GM12874 (cell line): ENCODE results near the gene FBXO44.

ENCODE experiments used
- TF ChIP-seq, protein P1 (sequence below): IDR thresholded peaks from 2 replicates; pipeline ENCODE4 v1.5.1; 2011; ENCODE audit warnings: low read depth, mild to moderate bottlenecking, control low read depth, low read length, moderate library complexity; ENCODE audit not compliant: insufficient read depth

Gene FBXO44

DNA sequence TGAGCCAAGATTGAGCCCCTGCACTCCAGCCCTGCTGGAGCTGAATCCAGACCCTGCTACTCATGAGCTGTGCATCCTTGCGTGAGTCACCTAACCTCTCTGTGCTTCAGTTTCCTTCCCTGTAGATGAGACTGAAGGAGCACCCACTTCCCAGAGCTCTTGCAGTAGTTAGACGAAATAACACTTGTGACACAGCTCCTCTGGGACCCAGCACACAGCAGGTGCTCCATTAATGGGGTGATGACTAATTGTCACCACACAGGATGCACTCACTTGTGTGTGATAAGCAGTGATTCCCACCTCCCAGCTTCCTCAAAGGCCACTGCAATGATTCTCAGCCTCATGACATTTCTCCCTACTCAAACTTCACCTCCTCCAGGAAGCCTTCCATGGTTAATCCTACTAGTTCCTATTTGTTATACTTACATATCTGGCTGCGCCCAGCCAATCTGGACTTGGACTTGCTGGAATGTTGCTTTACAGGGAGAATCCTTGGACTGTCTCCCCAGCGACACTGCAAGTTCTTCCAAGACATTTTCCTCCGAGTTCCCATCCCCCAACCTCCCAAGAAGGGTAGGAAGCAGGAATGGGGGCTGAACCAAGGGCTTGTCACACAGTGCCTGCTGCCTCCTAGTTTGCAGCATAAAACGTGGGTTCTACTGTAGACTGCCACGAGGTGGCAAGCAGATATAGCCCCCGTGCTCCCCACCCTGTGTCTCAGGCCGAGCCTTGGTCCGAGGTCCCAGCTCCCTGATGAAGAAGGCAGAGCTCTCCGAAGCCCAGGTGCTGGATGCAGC lies 54.1 kb downstream of the FBXO44 start:
- TF ChIP-seq, protein P1, sequence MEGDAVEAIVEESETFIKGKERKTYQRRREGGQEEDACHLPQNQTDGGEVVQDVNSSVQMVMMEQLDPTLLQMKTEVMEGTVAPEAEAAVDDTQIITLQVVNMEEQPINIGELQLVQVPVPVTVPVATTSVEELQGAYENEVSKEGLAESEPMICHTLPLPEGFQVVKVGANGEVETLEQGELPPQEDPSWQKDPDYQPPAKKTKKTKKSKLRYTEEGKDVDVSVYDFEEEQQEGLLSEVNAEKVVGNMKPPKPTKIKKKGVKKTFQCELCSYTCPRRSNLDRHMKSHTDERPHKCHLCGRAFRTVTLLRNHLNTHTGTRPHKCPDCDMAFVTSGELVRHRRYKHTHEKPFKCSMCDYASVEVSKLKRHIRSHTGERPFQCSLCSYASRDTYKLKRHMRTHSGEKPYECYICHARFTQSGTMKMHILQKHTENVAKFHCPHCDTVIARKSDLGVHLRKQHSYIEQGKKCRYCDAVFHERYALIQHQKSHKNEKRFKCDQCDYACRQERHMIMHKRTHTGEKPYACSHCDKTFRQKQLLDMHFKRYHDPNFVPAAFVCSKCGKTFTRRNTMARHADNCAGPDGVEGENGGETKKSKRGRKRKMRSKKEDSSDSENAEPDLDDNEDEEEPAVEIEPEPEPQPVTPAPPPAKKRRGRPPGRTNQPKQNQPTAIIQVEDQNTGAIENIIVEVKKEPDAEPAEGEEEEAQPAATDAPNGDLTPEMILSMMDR: no peak

DNA sequence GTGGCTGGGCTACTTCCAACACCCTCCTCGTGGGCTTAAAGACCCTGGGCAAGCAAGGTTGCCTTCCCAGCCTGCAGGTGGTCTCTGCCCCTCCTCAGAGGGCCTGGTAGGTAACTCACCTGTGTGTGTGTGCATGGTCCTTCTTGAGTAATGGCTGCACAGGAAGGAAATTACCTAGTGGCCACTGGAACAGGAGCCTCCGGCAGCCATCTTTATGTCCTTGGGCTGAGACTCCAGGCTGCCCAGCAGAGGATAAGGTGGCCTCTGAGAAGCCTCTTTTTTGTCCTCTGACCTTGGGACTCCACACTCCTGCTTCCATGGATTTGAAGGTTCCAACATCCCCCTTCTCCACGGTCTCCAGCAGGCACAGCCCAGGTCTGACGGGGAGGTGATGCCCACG lies 56.8 kb downstream of the FBXO44 start:
- TF ChIP-seq, protein P1: no peak

DNA sequence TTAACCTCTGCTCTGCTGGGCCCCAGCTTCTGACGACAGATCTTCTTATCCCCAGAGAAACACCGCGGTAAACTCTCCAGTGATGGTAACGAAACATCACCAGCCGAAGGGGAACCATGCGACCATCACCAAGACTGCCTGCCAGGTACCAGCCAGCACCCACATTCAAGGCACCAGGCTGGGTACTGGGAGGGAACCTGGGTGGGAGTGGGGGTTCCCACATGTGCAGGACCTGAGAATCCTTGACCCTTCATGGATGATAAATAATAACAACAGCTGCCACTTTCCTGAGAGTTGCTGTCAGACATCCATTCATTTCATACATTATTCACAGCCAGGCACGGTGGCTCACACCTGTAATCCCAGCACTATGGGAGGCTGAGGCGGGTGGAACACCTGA lies 57.6 kb downstream of the FBXO44 start:
- TF ChIP-seq, protein P1: no peak
